Breast epithelium (tissue), 4 donors: ENCODE measurements around the gene SKAP2. TPM values are rescaled to one million over a fixed set of nuclear protein-coding genes. Genes with fewer than 3 reads are reported as not detected.

Source experiments
- DNase-seq, 2 donors: peaks; one replicate each; pipeline ENCODE4 v3.0.0-alpha.2; 2019; ENCODE audit warnings: low spot score in 2 of 2
- H3K27ac ChIP-seq, 2 donors: fragments of 200-600 bp; sonication (generic) in 1 of 2; one replicate each; pipeline ENCODE4 v1.5.1; 2016 to 2019; ENCODE audit warnings: mild to moderate bottlenecking in 1 of 2
- H3K27me3 ChIP-seq, 2 donors: fragments of 200-600 bp; sonication (generic) in 1 of 2; one replicate each; pipeline versions ENCODE4 v1.5.1 to v1.6.0; 2017 to 2019; ENCODE audit warnings: control low read depth in 1 of 2, mild to moderate bottlenecking in 1 of 2
- H3K36me3 ChIP-seq: fragments of 200-600 bp; one replicate; pipeline ENCODE4 v1.5.1; 2019
- H3K4me1 ChIP-seq, 2 donors: fragments of 200-600 bp; sonication (generic); one replicate each; pipeline ENCODE4 v1.5.1; 2016 to 2019; ENCODE audit warnings: control low read depth in 1 of 2
- H3K4me3 ChIP-seq, 3 donors: fragments of 200-600 bp; sonication (generic); 1 replicate in 2 of 3; 2 replicates in 1 of 3; pipeline ENCODE4 v1.5.1; 2016 to 2019; ENCODE audit warnings: mild to moderate bottlenecking in 3 of 3, moderate library complexity in 2 of 3
- H3K9me3 ChIP-seq, 2 donors: fragments of 200-600 bp; sonication (generic) in 1 of 2; one replicate each; pipeline ENCODE4 v1.5.1; 2016 to 2019; ENCODE audit warnings: control low read depth in 1 of 2
- CTCF ChIP-seq, 3 donors: fragments of 450-650 bp; IDR thresholded peaks; one replicate each; pipeline ENCODE4 v1.5.1; 2016 to 2017; ENCODE audit warnings: antibody characterized with exemption in 3 of 3, mild to moderate bottlenecking in 3 of 3, moderate library complexity in 3 of 3
- POLR2A ChIP-seq: fragments of 450-650 bp; IDR thresholded peaks from one replicate; pipeline ENCODE4 v1.6.1; 2016; ENCODE audit warnings: antibody characterized with exemption, mild to moderate bottlenecking, moderate library complexity
- POLR2AphosphoS5 ChIP-seq, 3 donors: sonication (generic); formaldehyde crosslinking; IDR thresholded peaks; one replicate each; pipeline ENCODE4 v1.6.1; 2017; ENCODE audit warnings: antibody characterized with exemption in 3 of 3
- intact Hi-C: fragments of 100-400 bp; cut with DNase I; formaldehyde crosslinking; loops from one replicate; pipeline ENCODE4 v1.15.1; 2023; ENCODE audit warnings: low total_unique reads
- total RNA-seq, 3 donors: library from RNA; depleted of rRNA; stranded (reverse); fragments of >200 nt; gene quantifications; one replicate each; pipeline ENCODE4 v1.1.0, GENCODE V29; 2016

SKAP2 gene
- total RNA-seq, 3 donors from 2014 or later, result 26.5 to 46.5 (median 35.7) TPM

GRCh38 chr7:26794541-26794940, 69.8 kb downstream of the SKAP2 start:
- intact Hi-C loops, result no loop called here
- no peaks in the 10 kb centered on the region for H3K4me1 ChIP-seq

GRCh38 chr7:26792576-26792975, 71.8 kb downstream of the SKAP2 start:
- H3K36me3 ChIP-seq, result no peaks in the 10 kb centered on the region
- no peaks in the 10 kb centered on the region for H3K4me1 ChIP-seq
- no peak for DNase-seq
- no peak overlapping the region for H3K27ac ChIP-seq
- no peaks in the 10 kb centered on the region for H3K9me3 ChIP-seq
- intact Hi-C loops, result no loop called here
- TF ChIP-seq CTCF (IDR thresholded peaks at IDR 0.05), result no peak
- TF ChIP-seq POLR2AphosphoS5 (IDR thresholded peaks at IDR 0.05), result no peak
- no peak for TF ChIP-seq POLR2A
- no peak overlapping the region for H3K4me3 ChIP-seq
- H3K27me3 ChIP-seq, result no peaks in the 10 kb centered on the region

More at GRCh38 chr7:26794541-26794940, 69.8 kb downstream of the SKAP2 start:
- TF ChIP-seq POLR2A (no peak), POLR2AphosphoS5 (IDR thresholded peaks at IDR 0.05) (no peak), CTCF (IDR thresholded peaks at IDR 0.05) (no peak)
- Histone ChIP-seq H3K27me3 (no peaks in the 10 kb centered on the region), H3K4me3 (no peak overlapping the region), H3K27ac (no peak overlapping the region), H3K9me3 (no peaks in the 10 kb centered on the region), H3K36me3 (no peaks in the 10 kb centered on the region)
- no peak for DNase-seq

- intact Hi-C loops, result no loop called here
- H3K27me3 ChIP-seq, result no peaks in the 10 kb centered on the region
- TF ChIP-seq CTCF (IDR thresholded peaks at IDR 0.05), result no peak
- no peak for TF ChIP-seq POLR2AphosphoS5 (IDR thresholded peaks at IDR 0.05)
- TF ChIP-seq POLR2A, result no peak
- no peak for DNase-seq
- no peaks in the 10 kb centered on the region for H3K4me1 ChIP-seq
- no peaks in the 10 kb centered on the region for H3K9me3 ChIP-seq
- no peak overlapping the region for H3K27ac ChIP-seq
- H3K4me3 ChIP-seq, result no peak overlapping the region
- H3K36me3 ChIP-seq, result no peaks in the 10 kb centered on the region
Observed at GRCh38 chr7:26792006-26792405, 72.4 kb downstream of the SKAP2 start.

- DNase-seq, result no peak
- intact Hi-C loops, result no loop called here
- Histone ChIP-seq H3K4me3 (no peak overlapping the region), H3K27me3 (no peaks in the 10 kb centered on the region), H3K36me3 (no peaks in the 10 kb centered on the region), H3K9me3 (no peaks in the 10 kb centered on the region), H3K4me1 (no peaks in the 10 kb centered on the region), H3K27ac (no peak overlapping the region)
- TF ChIP-seq POLR2AphosphoS5 (IDR thresholded peaks at IDR 0.05) (no peak), POLR2A (no peak), CTCF (IDR thresholded peaks at IDR 0.05) (no peak)
Observed at GRCh38 chr7:26789481-26790184, 74.8 kb downstream of the SKAP2 start.

- no peak for TF ChIP-seq POLR2A
- TF ChIP-seq POLR2AphosphoS5 (IDR thresholded peaks at IDR 0.05), result no peak
- no peak for TF ChIP-seq CTCF (IDR thresholded peaks at IDR 0.05)
- Histone ChIP-seq H3K4me3 (no peak overlapping the region), H3K27me3 (no peaks in the 10 kb centered on the region), H3K36me3 (no peaks in the 10 kb centered on the region), H3K9me3 (no peaks in the 10 kb centered on the region), H3K4me1 (no peaks in the 10 kb centered on the region), H3K27ac (no peak overlapping the region)
- intact Hi-C loops, result no loop called here
- no peak for DNase-seq
Observed at GRCh38 chr7:26787701-26788100, 76.7 kb downstream of the SKAP2 start.
